HG03521 (cell line): ENCODE measurements around the gene SERINC3.
A peak's percentile ranks its signal among the peaks of the same experiment; 100 is the strongest.
"Not testable (repeated sequence)": the region's sequence is repeated elsewhere in the genome, so short reads cannot be mapped to it uniquely, and the experiment has no call there.

Source experiments
- ATAC-seq: cut with Tn5 transposase; IDR thresholded peaks from one replicate; pipeline ENCODE4 v1.9.1; 2021; ENCODE audit warnings: mild to moderate bottlenecking, moderate library complexity; ENCODE audit not compliant: unreplicated experiment

The SERINC3 gene

GRCh38 chr20:44494681-44495080 is 27.2 kb downstream of the SERINC3 start:
- ATAC-seq: no peak

- no peak for ATAC-seq
These were observed 27.6 kb downstream of the SERINC3 start for GRCh38 chr20:44494266-44494665.

GRCh38 chr20:44491635-44492395 is 30.1 kb downstream of the SERINC3 start:
- ATAC-seq: no peak

GRCh38 chr20:44489931-44490330 is 31.9 kb downstream of the SERINC3 start:
- no peak for ATAC-seq

GRCh38 chr20:44489223-44489622 is 32.6 kb downstream of the SERINC3 start:
- no peak for ATAC-seq

GRCh38 chr20:44488551-44488950 is 33.3 kb downstream of the SERINC3 start:
- ATAC-seq: no peak

GRCh38 chr20:44485830-44486198 is 36.1 kb downstream of the SERINC3 start:
- no peak for ATAC-seq

- no peak for ATAC-seq
These were observed 36.6 kb downstream of the SERINC3 start for GRCh38 chr20:44485078-44485829.

GRCh38 chr20:44483112-44483511 is 38.8 kb downstream of the SERINC3 start:
- ATAC-seq: no peak

GRCh38 chr20:44481719-44482416 is 40.0 kb downstream of the SERINC3 start:
- ATAC-seq: no peak

GRCh38 chr20:44480097-44480496 is 41.8 kb downstream of the SERINC3 start:
- no peak for ATAC-seq

- no peak for ATAC-seq
These were observed 42.2 kb downstream of the SERINC3 start for GRCh38 chr20:44479643-44480042.

- ATAC-seq: no peak
These were observed 43.7 kb downstream of the SERINC3 start for GRCh38 chr20:44478206-44478605.

GRCh38 chr20:44477151-44477550 is 44.7 kb downstream of the SERINC3 start:
- no peak for ATAC-seq

- peak; percentile 85 for ATAC-seq
These were observed 45.9 kb downstream of the SERINC3 start, which contains the start of gene TTPAL for GRCh38 chr20:44475694-44476560. Gene TTPAL (plus strand): TSS chr20:44475874. CDS start chr20:44480000, 4,126 bp downstream.

GRCh38 chr20:44475372-44475693 is 46.5 kb downstream of the SERINC3 start:
- no peak for ATAC-seq

GRCh38 chr20:44472283-44472682 is 49.6 kb downstream of the SERINC3 start:
- ATAC-seq: not testable (repeated sequence)

- ATAC-seq: no peak
These were observed 50.4 kb downstream of the SERINC3 start for GRCh38 chr20:44471481-44471882.

- no peak for ATAC-seq
These were observed 51.5 kb downstream of the SERINC3 start for GRCh38 chr20:44470327-44470726.

- no peak for ATAC-seq
These were observed 53.7 kb downstream of the SERINC3 start for GRCh38 chr20:44468044-44468782.
